Stimulated activated CD4-positive, alpha-beta T cell treated with anti-CD3 and anti-CD28 coated beads, Interleukin-12 subunit alpha, Interleukin-12 subunit beta, amount 100 ng/mL, for 4 hours (primary cell): ENCODE measurements around the gene CHMP6.

Experiments
- DNase-seq: peaks from one replicate; pipeline ENCODE4 v3.0.0-alpha.2; 2020

CHMP6 gene

GRCh38 chr17:80971704-80972304, 19.8 kb upstream of the CHMP6 start:
- DNase-seq, result no peak

- DNase-seq, result no peak
Measured at GRCh38 chr17:80976701-80977100, 14.9 kb upstream of the CHMP6 start.

GRCh38 chr17:80977172-80977571, 14.5 kb upstream of the CHMP6 start:
- no peak for DNase-seq

- no peak for DNase-seq
Measured at GRCh38 chr17:80978499-80979497, 12.8 kb upstream of the CHMP6 start.

GRCh38 chr17:80979547-80980378, 11.9 kb upstream of the CHMP6 start:
- no peak for DNase-seq

- peak; percentile 45 for DNase-seq
Measured at GRCh38 chr17:80980397-80981061, 11.1 kb upstream of the CHMP6 start.

- peak; percentile 50 for DNase-seq
Measured at GRCh38 chr17:80981062-80981902, 10.4 kb upstream of the CHMP6 start.

GRCh38 chr17:80981929-80982425, 9.7 kb upstream of the CHMP6 start:
- no peak for DNase-seq

GRCh38 chr17:80982426-80982974, 9.1 kb upstream of the CHMP6 start:
- no peak for DNase-seq

- no peak for DNase-seq
Measured at GRCh38 chr17:80983545-80983944, 8.1 kb upstream of the CHMP6 start.

- no peak for DNase-seq
Measured at GRCh38 chr17:80984749-80985148, 6.9 kb upstream of the CHMP6 start.

- no peak for DNase-seq
Measured at GRCh38 chr17:80986046-80986445, 5.6 kb upstream of the CHMP6 start.

- no peak for DNase-seq
Measured at GRCh38 chr17:80986816-80987475, 4.7 kb upstream of the CHMP6 start.

GRCh38 chr17:80987941-80988461, 3.6 kb upstream of the CHMP6 start:
- no peak for DNase-seq

GRCh38 chr17:80989586-80989913, 2.1 kb upstream of the CHMP6 start:
- DNase-seq, result no peak

- no peak for DNase-seq
Measured at GRCh38 chr17:80990921-80991644, 558 bp upstream of the CHMP6 start.

GRCh38 chr17:80992077-80992947, 671 bp downstream of the CHMP6 start:
- no peak for DNase-seq

- no peak for DNase-seq
Measured at GRCh38 chr17:80992948-80993624, 1.4 kb downstream of the CHMP6 start.
